Measurements from ENCODE around the gene SARNP.
A peak's percentile ranks its signal among the peaks of the same experiment; 100 is the strongest.

Gene SARNP

DNA sequence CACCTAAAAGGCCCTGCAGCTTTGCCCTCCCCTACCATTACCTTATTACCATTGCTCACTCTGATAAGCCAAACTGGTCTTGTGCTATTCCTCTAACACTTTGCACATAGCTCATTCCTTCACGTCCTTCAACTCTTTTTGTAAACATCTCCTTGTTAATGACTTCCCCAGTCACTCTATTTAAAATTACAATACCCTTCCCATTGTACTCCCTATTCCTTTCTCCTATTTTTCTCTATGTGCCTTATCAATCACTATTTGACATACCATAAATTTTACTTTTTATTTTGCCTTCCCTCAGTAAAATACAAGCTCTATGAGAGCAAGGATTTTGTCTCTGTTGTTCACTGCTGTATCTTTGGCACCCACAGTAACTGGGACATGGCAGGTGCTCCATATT, 5.4 kb downstream of the SARNP start:
- CTCF ChIA-PET: interaction anchor here (0.6 to 0.7 kb wide), 2 partner anchors 14 to 184 kb away, joined by 3 to 4 read pairs; no protein-coding TSS in a partner anchor

DNA sequence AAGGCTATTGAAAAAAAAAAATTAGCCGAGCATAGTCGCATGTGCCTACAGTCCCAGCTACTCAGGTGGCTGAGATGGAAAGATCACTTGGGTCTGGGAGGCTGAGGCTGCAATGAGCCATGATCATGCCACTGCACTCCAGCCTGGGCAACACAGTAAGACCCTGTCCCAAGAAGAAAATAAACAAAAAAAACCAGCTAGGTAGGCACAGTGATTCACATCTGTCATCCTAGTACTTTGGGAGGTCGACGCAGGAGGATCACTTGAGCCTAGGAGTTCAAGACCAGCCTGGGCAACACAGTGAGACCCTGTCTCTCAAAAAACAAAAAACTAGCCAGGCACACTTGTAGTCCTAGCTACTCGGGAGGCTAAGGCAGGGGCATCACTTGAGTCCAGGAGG, 8.2 kb downstream of the SARNP start:
- ChIA-PET POLR2A (ENCODE audit: low non-redundant PET) (no interaction called here), CTCF (interaction anchor here (0.8 kb wide), 1 partner anchor 118 kb away, joined by 3 read pairs; no protein-coding TSS in a partner anchor)
- peak overlapping the region; percentile 49 for H3K27ac ChIP-seq
- no peak for DNase-seq (ENCODE audit: low spot score)
- TF ChIP-seq, protein P1, sequence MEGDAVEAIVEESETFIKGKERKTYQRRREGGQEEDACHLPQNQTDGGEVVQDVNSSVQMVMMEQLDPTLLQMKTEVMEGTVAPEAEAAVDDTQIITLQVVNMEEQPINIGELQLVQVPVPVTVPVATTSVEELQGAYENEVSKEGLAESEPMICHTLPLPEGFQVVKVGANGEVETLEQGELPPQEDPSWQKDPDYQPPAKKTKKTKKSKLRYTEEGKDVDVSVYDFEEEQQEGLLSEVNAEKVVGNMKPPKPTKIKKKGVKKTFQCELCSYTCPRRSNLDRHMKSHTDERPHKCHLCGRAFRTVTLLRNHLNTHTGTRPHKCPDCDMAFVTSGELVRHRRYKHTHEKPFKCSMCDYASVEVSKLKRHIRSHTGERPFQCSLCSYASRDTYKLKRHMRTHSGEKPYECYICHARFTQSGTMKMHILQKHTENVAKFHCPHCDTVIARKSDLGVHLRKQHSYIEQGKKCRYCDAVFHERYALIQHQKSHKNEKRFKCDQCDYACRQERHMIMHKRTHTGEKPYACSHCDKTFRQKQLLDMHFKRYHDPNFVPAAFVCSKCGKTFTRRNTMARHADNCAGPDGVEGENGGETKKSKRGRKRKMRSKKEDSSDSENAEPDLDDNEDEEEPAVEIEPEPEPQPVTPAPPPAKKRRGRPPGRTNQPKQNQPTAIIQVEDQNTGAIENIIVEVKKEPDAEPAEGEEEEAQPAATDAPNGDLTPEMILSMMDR (conservative IDR thresholded peaks at IDR 0.05; ENCODE audit: low read depth): no peak

More for the DNA sequence above, 5.4 kb downstream of the SARNP start:
- POLR2A ChIA-PET (ENCODE audit: low non-redundant PET): no interaction called here
- no peak overlapping the region for H3K27ac ChIP-seq
- no peak for DNase-seq (ENCODE audit: low spot score)
- TF ChIP-seq, protein P1 (conservative IDR thresholded peaks at IDR 0.05; ENCODE audit: low read depth): no peak

DNA sequence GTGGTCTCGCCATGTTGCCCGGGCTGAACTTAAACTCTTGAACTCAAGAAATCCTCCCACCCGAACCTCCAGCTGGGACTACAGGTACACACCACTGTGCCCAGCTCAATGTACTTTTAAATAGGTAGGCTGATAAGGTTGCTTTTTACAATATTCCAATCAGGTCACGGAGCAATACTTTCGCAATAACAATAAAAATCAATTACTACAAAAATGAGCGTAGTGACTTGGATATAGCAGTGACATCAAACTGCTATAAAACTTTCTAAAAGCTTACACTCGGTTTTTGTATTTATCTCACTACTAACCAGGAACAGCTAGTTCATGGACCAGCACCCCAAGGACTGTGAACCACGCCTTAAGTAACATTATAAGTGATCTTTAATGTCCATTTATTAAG, 10.5 kb downstream of the SARNP start:
- no peak for DNase-seq (ENCODE audit: low spot score)
- TF ChIP-seq, protein P1 (conservative IDR thresholded peaks at IDR 0.05; ENCODE audit: low read depth): no peak
- H3K27ac ChIP-seq: no peak overlapping the region
- POLR2A ChIA-PET (ENCODE audit: low non-redundant PET): no interaction called here
- CTCF ChIA-PET: interaction anchor here (0.8 kb wide), 1 partner anchor 119 kb away, joined by 4 read pairs; no protein-coding TSS in a partner anchor

DNA sequence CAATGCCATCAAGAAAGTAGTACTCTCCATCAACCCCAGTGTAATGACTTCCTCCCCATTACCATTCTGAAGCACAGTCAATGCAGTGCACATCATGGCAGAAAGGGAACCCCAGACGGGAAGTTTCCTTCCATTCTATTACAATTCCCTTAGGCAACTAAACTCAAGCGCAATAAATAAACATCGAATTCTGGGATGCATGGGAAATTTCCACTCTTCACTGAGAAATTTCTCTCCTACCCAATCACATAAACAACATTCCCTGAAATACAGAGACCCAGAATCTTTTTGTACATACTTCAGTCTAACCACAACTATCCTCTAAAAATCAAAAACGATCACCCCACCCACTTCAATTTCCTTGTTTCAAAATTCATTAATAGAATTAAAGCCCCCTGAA, 20.0 kb downstream of the SARNP start:
- TF ChIP-seq, protein P1 (conservative IDR thresholded peaks at IDR 0.05; ENCODE audit: low read depth): no peak
- H3K27ac ChIP-seq: no peak overlapping the region
- ChIA-PET CTCF (no interaction called here), POLR2A (ENCODE audit: low non-redundant PET) (no interaction called here)
- no peak for DNase-seq (ENCODE audit: low spot score)

DNA sequence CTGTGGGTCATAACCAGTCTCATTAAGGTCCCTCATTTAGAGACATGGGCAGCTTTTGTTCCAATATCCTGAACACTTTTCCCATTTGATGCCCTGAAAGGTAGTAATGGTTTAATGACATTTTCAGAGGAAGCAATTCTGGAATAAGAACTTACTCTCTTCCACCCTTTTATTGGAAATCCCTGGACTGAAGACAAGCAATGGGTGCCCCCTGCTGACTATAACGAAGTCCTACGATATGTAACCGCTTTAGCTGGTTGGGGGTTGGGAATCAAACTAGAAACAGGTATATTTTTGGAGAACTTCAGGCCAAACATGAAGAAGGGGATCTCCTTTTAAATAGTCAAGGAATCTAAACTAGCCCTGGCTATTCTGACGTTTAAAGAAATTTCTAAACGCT, 20.5 kb downstream of the SARNP start:
- no peak overlapping the region for H3K27ac ChIP-seq
- TF ChIP-seq, protein P1 (conservative IDR thresholded peaks at IDR 0.05; ENCODE audit: low read depth): no peak
- ChIA-PET POLR2A (ENCODE audit: low non-redundant PET) (no interaction called here), CTCF (no interaction called here)
- DNase-seq (ENCODE audit: low spot score): no peak

DNA sequence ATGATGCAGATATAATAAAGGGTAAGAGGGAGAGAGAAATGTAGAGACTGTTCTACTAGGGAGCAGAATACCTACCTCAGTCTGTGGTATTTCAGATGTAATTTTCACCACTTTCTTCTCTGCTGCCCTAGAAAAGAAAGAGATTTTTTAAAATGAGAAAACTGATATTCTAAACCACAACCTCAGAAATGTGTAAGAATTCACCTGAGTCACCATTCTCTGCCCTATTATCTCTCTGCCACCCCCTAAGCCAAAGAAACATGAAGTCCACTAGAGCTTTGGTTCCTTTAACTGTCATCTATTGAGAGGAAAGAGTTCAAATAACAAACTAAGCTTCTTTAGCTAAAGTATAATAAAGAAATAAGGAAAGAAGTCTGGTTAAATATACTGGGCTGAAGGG, 21.6 kb downstream of the SARNP start:
- POLR2A ChIA-PET (ENCODE audit: low non-redundant PET): no interaction called here
- H3K27ac ChIP-seq: no peak overlapping the region
- TF ChIP-seq, protein P1 (conservative IDR thresholded peaks at IDR 0.05; ENCODE audit: low read depth): no peak
- DNase-seq (ENCODE audit: low spot score): no peak
- CTCF ChIA-PET: no interaction called here

DNA sequence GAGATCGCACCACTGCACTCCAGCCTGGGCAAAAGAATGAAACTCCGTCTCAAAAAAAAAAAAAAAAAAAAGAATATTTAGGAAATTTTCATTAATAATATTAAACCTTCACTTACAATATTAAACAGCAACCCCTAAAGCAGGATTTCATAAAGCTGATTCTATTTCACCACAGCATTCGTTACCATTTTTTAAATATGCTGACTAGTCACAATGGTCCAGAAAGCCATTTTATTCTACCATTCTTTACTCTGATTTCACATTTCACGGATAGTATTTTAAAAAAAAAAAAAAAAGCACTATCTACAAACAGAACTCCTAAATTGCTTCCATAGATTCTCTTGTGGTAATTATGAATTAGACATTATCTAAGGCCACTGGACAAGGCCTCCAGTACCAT, 27.6 kb downstream of the SARNP start:
- no peak for DNase-seq (ENCODE audit: low spot score)
- CTCF ChIA-PET: interaction anchor here (0.7 kb wide), 1 partner anchor 107 kb away, joined by 4 read pairs; no protein-coding TSS in a partner anchor
- TF ChIP-seq, protein P1 (conservative IDR thresholded peaks at IDR 0.05; ENCODE audit: low read depth): no peak

More for the DNA sequence above, 27.6 kb downstream of the SARNP start:
- POLR2A ChIA-PET (ENCODE audit: low non-redundant PET): no interaction called here
- H3K27ac ChIP-seq: no peak overlapping the region

Data from RWPE1 (cell line).